ENCODE results near the gene EXOC5. TPM values are rescaled to one million over a fixed set of nuclear protein-coding genes. Genes with fewer than 3 reads are reported as not detected.

Gene EXOC5, protein sequence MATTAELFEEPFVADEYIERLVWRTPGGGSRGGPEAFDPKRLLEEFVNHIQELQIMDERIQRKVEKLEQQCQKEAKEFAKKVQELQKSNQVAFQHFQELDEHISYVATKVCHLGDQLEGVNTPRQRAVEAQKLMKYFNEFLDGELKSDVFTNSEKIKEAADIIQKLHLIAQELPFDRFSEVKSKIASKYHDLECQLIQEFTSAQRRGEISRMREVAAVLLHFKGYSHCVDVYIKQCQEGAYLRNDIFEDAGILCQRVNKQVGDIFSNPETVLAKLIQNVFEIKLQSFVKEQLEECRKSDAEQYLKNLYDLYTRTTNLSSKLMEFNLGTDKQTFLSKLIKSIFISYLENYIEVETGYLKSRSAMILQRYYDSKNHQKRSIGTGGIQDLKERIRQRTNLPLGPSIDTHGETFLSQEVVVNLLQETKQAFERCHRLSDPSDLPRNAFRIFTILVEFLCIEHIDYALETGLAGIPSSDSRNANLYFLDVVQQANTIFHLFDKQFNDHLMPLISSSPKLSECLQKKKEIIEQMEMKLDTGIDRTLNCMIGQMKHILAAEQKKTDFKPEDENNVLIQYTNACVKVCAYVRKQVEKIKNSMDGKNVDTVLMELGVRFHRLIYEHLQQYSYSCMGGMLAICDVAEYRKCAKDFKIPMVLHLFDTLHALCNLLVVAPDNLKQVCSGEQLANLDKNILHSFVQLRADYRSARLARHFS
- 67.5 TPM for polyA plus RNA-seq (2013, experiment 1 of 2; ENCODE audit: insufficient read length)
- 76.6 TPM for polyA plus RNA-seq (2013, experiment 2 of 2; ENCODE audit: insufficient read length)

DNA sequence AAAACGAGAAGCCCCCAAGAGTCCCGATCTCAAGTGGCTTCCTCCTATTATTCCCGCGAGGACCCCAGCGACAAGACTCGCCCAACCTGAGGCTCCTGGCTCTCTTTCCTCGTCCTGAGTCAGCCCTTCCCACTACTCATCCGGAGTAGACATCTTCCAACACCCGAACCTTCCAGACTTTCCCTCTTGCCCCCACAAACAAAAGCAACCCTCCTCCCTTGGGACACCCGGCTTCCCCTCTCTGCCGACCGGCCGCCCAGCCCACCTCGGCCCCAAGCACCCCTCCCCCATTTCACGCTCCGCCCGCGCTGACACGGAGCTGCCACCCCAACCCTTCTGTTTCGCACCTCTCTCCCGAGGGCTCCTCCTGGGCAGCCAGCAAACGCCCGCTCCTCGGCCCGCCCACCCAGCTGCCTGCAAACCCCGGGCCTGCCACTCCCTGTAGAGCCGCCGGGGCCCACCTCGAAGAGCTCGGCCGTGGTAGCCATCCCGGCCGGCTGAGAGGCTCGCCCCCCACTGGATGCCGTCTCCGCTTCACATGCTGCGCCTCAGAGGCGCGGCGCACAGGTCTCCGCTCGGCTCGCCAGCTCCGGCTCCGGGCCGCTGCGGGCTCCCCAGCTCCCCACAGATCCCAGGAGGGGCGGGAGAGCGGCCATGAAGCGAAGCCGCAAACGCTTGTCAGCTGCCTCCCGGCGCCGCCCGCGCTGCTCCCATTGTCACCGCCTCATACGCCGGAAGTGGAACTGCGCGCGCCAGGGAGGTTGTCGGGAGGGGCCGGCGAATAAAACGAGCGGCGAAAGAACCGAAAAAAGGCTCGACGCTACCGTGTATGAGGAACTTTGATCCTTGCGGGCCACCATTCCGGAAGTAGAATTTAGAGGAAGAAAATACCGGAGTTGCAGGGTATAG, at the start of gene EXOC5, which contains the start of gene AP5M1:
TSS of gene EXOC5 (minus strand) at position 745 of the 909 bp plus-strand sequence. CDS start at position 488, 257 bp downstream.
TSS of gene AP5M1 (plus strand) at position 811 of the 909 bp plus-strand sequence. CDS start 344 bp downstream, outside the sequence.
- peak; percentile 94 for DNase-seq

DNA sequence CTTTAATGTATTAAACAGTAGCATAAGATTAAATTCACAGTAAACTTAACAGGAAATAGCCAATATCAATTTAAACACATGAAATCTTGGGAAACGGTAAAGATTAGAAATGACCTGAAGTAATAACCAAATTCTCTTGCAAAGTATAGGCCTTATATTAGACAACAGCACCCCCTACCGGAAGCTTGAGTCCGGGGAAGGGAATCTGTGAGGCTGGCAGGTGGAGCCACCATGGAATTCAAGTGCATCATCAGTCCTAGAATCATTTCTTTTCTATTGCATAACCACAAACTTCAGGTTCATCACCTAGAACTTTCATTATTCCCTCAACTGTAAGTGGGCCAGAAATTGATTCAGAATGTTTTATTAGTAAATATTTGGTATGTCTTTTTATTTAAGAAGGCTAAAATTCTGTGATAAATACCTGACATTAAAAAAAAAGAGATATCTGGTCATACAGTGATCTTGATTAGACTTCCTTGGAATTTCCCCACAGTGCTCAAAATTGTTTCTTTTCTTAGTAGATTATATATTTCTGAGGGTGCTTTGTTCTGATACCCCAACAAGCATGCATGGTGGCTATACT, 48.6 kb upstream of the EXOC5 start:
- peak; percentile 73 for DNase-seq

- DNase-seq = no peak
These were observed 45.8 kb upstream of the EXOC5 start for GRCh38 chr14:57314396-57315089.

- peak; percentile 15 for DNase-seq
These were observed 34.2 kb upstream of the EXOC5 start for GRCh38 chr14:57302883-57303282.

DNA sequence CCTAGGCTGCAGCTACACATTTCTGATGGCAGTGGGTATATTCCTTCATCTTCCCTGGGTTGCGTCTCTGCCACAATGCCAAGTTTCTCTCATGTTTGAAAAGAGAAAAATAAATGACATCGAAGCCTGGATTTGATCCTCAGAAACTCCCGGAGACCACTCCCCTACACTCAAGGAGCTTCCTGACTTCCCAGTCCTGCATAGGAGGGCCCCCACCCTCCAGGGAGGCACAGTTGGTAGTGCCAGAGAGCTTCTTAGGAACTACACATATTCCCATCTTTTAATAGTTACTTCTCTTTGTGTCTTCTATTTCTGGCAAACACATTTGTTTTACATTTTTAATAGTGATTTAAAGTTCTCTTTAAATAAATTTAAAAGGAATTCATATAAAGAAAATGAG, 30.8 kb upstream of the EXOC5 start:
- no peak for DNase-seq

GRCh38 chr14:57297852-57298251, 29.1 kb upstream of the EXOC5 start:
- DNase-seq = no peak

- DNase-seq = no peak
These were observed 26.5 kb upstream of the EXOC5 start for GRCh38 chr14:57295239-57295638.

DNA sequence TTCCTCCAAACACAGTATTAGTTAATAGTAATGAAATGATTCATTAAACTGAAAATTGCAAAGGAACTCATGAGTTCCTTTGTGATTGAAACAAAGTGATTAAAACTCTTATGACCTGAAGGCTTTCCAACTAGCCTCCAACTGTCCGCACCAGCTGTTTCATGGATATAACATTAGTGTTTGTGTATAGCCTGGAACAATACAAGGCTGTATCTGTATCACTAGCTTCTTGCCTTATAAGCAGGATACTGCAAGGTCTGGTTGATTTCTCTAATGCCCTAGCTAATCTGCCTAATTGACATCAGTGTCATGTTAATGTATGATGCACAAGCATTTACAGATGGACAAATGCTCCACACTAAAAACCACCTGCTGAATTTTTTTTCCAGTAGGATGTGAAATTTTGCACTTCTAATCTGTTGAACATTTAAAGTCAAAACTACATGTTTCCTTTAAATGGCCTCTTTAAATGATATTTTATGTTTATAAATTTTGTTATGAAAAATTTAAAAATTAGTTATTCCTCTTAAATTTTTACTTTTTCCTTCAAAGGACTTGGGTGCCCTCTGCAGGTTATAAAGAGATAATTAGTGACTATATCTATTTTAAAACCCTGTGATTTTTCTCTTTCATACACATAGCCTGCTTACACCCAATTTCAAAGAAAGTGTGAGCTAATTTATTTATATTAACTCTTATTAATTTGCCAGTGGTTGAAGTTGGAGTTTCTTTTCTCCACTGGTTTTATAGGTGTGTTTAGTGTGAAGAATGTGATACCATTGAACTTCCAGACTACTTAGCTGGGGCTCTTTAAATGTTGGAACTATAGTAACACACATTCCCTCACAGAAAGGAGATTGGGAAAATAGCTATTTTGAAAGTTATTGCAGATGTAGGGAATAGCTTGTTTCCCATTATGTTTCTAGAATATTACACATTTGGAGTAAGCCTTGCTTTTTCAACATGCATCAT, 25.4 kb upstream of the EXOC5 start:
- peak; percentile 25 for DNase-seq

GRCh38 chr14:57291692-57292647, 23.3 kb upstream of the EXOC5 start:
- DNase-seq = no peak

GRCh38 chr14:57290751-57291150, 22.0 kb upstream of the EXOC5 start:
- DNase-seq = no peak

DNA sequence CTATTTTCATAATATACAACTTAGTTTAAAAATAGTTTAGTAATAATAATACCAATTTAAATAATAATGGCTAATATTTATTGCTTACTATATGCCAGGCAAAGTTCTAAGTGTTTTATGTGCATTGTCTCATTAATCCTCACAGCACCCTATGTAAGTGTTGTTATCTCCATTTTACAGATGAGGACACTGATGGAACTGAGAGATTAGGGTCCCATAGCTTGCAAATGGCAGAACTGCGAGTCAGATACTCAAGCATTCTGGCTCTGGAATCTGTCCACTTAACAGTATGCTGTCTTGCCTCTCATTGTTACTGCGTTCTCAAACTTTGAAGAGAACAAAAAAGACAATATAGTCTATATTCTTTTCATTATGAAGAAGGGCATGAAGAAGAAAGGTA, 19.0 kb upstream of the EXOC5 start:
- no peak for DNase-seq

GRCh38 chr14:57277062-57277461, 8.4 kb upstream of the EXOC5 start:
- no peak for DNase-seq

DNA sequence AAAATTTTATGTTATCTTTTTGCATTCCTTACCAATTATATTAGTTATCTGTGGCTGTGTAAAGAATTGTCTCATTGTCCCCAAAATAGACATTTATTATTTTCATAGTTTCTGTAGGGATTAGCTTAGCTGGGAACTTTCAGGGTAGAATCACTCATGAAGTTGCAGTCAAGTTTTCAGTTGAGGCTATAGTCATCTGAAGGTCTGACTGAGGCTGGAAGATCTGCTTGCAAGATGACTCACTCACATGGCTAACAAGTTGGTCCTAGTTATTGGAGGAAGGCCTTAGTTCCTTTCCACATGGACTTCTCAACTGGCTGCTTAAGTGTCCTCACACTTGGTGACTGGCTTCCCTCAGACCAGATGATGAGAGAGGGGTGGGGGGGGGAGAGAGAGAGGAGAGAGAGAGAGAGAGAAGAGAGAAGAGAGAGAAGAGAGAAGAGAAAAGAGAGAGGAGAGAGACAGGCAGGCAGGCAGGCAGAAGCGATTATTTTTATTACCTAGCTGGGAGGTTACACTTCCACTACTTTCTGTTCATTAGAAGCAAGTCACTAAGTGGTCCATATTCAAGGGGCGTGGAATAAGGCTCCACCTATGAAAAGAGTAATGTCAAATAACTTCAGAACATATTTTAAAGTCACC, 6.4 kb upstream of the EXOC5 start:
- peak; percentile 29 for DNase-seq

DNA sequence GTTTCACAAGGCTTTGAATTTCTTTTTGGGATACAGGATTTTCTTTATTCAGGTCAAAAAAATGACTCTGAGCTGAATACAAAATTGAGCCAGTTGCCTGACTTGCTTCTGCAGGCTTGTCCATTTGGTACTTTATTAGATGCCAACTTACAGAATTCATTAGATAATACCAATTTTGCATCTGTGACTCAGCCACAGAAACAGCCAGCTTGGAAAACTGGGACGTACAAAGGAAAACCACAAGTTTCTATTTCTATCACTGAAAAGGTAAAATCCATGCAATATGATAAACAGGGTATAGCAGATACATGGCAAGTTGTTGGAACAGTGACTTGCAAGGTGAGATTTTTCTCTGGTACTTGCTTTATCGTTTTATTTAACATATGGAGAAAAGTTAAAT, 5.8 kb upstream of the EXOC5 start:
- DNase-seq = no peak

DNA sequence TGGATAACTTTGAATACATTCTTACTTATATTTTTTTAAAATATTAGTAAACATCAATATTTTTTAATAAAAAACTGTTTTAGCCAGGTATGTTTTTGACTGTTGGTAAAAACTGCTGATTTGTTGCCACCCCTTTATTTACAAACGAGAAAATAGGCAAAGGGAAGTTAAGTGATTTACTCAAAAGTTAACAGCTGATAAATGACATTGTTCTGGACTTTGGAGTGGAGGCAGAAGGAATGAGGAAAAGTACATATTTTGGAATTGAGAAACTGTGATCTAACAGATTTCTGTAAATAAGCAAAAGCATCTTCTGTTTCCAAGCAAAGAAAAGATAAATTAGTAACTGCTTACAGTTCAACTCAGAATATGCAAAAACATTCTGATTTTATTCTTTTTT, 4.5 kb upstream of the EXOC5 start:
- no peak for DNase-seq

GRCh38 chr14:57266065-57266464, 2.6 kb downstream of the EXOC5 start:
- no peak for DNase-seq

GRCh38 chr14:57262117-57262516, 6.6 kb downstream of the EXOC5 start:
- DNase-seq = no peak

DNA sequence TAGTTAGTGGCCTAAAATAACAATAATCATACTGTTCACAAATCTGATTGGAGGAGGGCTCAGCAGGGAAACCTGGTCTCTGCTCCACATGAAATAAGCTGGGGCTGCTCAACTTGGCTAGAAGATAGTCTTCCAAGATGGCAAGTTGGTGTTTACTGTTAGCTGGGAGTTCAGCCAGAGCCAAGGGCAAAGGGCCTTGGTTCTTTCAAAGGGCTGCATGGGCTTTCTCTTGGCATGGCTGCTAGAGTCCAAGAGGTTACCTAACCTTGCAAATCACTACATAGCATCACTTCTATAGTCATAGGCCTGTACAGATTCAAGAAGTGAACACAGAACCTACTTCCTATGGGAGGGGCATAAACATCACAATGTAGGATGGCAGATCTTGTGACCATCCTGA, 7.1 kb downstream of the EXOC5 start:
- DNase-seq = no peak

DNA sequence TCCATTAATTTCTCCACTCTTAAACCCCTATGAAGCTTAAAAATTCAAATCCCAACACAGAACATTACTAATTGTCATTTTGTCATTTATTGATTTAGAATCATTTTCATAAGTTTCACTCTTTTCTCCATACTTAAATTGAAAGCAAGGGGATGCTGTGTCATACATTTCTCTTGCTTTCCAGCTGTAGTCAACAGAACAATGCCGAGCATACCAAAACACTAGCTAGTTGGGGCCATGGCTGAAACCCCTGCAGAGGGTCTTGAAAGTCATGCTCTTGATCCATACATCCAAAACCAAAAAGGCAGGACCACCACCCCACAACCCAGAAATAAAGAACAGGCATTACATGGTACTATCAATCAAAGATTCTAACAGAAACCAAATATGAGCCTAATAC, 9.0 kb downstream of the EXOC5 start:
- DNase-seq = no peak

Measured in fibroblast of skin of scalp (primary cell).